IPS DF 4.7 (cell line): Measurements from ENCODE around the gene LRRC31.

ENCODE experiments used
- DNase-seq: peaks from one replicate; pipeline ENCODE4 v3.0.0-alpha.2; 2013; ENCODE audit warnings: low spot score; ENCODE audit errors: extremely low read depth

Gene LRRC31

DNA sequence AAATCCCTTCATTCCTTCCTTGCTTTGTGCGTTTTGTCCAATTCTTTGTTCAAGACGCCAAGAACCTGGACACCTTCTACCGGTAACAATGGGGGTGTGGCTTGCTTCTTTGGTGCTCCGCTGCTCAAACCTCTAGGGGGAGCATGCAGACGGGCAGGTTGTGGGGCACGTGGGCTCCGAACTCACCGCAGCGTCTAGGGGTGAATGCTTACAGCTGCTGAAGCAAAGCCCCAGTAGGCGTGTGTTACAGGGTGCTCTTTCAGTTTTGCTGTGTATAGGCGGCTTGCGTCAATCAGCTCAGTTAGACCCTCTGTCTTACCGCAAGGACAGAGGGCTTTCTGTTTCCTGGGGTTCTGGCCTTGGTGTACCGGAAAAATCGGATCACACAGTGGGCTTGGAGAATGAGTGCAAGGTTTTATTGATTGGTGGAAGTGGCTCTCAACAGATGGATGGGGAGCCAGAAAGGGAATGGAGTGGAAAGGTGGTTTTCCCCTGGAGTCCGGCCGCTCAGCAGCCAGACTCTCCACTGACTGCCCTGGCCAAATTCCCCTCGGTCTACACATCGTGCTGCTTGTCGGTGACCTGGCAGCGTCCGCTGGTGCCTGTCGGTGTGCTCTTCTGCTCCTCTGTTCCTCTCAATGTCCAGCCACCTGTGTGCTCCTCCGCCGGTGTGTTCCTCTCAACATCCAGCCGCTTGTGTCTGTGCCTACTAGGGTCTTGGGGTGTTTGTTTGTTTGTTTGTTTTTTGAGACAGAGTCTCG lies 55.8 kb downstream of the LRRC31 start:
- DNase-seq, result no peak

DNA sequence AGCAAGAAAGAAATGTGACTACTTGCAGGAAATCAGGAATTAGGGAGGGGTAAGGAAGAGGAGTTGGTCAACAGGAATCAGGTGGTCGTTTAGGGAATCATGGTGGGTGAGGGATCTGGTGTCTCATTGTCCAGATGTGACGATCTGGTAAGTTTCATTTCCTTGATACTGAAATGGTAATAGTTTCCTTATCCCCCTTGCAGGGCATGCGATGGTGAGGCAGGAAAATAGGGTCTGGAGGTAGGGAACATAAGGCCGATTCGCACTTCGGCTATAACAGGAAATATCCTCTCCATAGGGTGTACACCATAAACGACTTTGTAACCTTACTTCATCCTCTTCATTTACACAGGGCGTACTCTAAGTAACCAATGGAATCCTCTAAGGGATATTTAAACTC lies 56.5 kb downstream of the LRRC31 start:
- DNase-seq, result no peak

DNA sequence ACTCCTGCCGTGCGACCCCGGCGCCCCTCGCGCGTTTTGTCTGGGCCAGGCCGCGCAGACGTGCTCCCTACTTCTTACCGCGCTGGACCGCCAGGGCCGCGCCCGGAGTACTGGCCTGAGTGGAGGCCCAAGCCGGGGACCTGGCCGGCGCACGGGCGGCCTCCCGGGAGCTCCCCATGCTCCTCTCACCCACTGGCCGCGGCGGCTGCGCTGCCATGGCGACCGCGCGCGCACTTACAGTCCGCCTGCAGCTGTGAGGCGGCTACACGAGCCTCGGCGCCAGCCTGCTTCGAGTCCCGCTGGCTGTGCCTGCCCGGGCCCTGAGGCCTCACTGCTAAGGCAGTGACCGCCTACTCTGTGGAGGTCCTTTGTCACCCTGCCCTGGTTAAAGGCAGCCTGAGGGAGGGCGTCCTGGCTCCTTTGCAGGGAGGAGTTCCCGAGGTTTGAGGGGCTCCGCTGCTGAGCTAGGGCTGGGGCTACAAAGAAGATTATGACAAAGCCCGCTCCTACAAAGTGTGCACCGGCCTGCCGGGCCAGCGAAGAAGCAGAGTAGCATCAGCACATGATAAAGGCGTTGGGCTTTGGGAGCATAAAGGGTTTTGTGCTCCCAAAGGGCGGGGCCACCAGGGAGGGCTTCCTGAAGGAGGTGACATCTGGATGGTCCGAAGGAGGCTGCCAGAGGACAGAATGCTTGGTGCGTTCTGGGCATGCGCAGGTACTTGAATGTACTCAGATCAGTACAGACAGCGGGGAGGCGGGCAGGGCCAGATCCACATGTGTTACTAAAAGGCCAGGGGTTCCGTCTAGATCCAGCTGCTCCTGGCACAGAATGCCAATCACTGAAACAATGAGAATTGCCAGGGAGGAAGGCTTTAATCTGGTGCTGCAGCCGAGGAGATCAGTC lies 57.2 kb downstream of the LRRC31 start, which contains the start of the genes LRRC34 and LRRIQ4:
Gene LRRC34, minus strand, starts transcription at position 573 of the 904 bp plus-strand sequence. Its CDS starts 356 bp downstream, at position 217.
Gene LRRIQ4, plus strand, starts transcription at position 539 of the 904 bp plus-strand sequence. CDS start 9,052 bp downstream, outside the sequence.
- no peak for DNase-seq

DNA sequence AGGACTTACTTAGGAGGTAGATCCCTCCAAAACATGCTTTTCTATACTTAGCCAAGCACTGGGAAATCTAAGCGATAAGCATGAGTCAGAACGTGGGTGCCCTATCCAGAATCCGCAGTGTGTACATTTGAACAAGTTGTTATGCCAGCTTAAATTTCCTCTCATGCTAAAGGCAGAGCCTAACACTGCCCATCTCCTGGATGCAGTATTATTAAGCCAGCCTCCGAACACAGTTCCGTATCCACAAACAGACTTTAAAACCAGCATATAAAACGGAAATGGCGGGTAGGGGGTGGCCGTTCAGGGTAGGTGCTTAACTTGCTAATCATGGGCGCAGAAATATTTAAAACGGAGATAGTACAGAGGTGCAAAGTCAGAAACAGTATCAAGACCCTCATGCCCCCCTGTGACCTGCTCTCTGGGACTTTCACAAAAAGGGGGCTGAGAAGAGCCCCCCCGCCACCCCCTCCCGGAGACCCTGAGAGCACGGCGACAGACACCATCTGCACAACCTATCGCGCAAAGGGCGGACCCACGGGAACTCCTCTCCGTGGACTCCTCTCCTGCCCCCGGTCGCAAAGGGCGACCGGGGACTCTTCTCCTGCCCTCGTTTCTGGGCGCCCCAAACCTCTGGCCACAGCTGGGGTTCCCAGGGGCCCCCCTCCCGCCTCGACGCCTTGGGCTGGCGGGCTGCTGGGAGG lies 58.0 kb downstream of the LRRC31 start:
- no peak for DNase-seq

DNA sequence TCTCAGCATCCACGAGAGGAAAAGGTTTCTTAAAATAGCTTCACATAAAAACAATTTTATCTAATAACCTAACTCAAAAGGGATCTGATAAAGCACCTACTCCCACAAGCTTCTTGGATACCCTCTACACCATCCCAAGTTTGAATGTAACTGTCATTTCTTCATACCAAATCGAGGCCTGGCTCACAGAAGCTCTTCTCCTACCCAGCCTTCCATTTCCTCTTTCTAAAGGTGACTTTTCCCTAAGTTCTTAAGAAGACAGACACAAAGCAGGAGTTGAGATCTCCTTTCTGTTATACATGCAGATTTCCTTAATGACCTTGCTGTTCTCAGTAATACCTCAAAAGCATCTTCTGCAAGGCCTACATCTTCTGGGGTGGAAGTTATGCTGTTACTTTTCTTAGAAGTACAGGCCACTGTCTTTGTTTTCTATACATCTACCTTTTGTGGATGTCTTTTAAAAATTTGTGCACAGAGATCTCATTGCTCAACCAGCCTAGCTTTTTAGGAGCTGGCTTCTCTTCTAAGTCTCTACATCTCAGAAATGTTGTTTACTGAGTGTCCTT lies 60.4 kb downstream of the LRRC31 start:
- DNase-seq, result no peak

DNA sequence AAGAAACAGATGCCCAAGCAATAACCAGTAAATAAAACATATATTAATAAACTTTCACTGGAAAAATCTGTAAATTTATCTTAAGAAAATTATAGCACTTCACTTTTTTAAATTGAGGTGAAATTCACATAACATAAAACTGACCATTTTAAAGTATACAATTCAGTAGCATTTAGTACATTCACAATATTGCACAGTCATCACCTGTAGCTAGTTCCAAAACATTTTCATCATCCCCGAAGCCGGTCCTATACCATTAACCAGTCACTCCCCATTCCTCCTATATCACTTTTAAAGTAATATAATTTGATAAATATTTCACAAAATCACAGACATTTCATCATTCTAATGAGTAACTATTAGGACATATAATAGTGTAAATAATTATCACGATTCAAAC lies 65.1 kb downstream of the LRRC31 start:
- no peak for DNase-seq

DNA sequence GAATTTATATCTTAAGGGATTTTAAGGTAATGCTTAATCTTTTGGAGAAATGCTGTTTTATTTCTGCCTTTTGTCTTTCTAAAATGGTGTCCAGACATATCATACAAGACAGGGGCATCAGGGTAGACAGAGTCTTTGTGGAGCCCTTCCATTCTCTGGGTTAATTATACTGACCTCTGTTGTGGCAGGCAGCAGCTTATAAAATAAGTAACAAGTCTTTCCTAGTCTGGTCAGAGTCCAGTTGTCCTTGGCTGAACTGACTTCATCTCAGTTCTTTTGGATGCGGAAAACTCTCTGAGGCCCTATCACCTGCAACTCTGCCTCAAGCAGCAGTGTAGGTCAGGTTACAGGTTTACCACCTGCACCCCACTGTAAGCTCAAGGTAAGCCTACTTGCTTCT lies 77.4 kb downstream of the LRRC31 start:
- no peak for DNase-seq

DNA sequence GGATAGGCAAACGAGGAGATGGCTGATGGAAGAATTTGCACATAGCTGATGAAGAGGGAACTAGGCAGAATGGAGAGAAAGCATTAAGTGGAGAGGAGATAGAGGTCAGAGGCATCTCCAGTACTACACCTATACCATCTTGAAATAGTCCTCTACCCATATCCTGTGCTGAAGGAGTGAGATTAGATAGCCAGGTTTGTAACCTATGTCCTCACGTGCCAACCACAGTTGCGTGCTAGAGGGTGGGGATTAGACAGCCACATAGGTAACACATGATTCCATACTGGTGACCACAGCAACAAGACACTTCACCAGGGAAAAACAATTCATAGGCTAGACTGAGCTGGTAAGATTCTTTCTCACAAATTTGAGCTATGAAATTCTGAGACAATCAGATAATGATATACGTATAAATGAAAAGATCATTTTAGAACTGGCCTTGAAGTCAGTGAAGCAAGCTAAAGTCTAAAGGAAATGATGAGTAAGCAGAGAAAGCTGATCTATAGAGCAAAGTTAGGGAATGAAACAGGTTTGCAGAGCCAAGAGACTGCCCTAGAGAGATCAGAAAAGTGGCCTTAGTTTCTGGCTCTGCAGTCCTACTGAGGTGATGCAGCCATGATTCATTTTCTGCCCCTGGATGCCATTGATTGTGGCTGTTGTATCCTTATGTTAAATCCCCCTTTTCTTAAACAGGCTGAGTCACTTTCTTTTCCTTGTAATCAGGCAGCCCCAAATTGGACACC lies 78.9 kb downstream of the LRRC31 start:
- no peak for DNase-seq

DNA sequence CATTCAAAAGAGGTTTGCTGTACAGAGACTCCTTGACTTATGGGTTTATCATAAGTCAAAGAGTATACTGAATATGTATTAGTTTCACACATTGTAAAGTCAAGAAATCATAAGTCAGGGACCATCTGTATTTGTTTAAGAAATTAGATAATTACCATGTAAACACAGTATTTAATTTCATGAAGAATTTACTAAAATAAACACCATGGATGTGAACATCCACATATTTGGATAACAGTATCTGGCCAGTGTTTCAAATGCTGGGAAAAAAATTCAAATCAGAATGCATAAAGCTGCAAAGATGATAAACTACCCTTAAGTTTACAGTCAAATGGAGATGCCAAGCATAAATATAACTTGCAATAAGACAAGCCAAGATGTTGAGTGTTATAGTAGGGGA lies 79.5 kb downstream of the LRRC31 start:
- DNase-seq, result no peak
